HCT116 (cell line): ENCODE results near the gene TTLL11. TPM values are rescaled to one million over a fixed set of nuclear protein-coding genes. Genes with fewer than 3 reads are reported as not detected.

ENCODE experiments used
- ATAC-seq: fragments of 200-7000 bp; cut with Tn5 transposase; 2 replicates; pipeline ENCODE4 v1.9.1; 2020; ENCODE audit warnings: mild to moderate bottlenecking, moderate library complexity
- BruUV-seq: library from RNA; stranded (reverse); fragments of 400-500 nt; replicated peaks from 2 replicates; lab custom pipeline; 2021; lab: Mats Ljungman, UMichigan
- CTCF ChIA-PET: fragments of 300-600 bp; sonication (Branson Sonifier 250); formaldehyde crosslinking; loops from one replicate; lab custom pipeline; 2021; ENCODE audit warnings: antibody characterized with exemption; lab: Charles Lee
- POLR2A ChIA-PET: fragments of 300-600, 350-600 bp; sonication (Branson Sonifier 250); formaldehyde crosslinking; loops from one replicate; lab custom pipeline; 2021; ENCODE audit warnings: antibody characterized with exemption; lab: Charles Lee
- RAD21 ChIA-PET, 2 experiments: fragments of 300-600 bp; sonication (Branson Sonifier 250); formaldehyde crosslinking; loops; one replicate each; lab custom pipeline; 2023; ENCODE audit warnings: low total read pairs in 2 of 2; ENCODE audit not compliant: uncharacterized antibody in 2 of 2, unreplicated experiment in 2 of 2, low non-redundant PET in 1 of 2; lab: Charles Lee
- DNase-seq: peaks from one replicate; pipeline ENCODE4 v3.0.0-alpha.2; 2010; ENCODE audit warnings: low read depth, low spot score
- H2AFZ ChIP-seq: fragments of 200-600 bp; shearing (Covaris generic), sonication (generic); 2 replicates; pipeline ENCODE4 v1.6.1; 2017; ENCODE audit warnings: low read depth, mixed run types, mixed read lengths, antibody characterized with exemption, low read length; ENCODE audit not compliant: poor library complexity, severe bottlenecking
- H3K27ac ChIP-seq: 2 replicates; pipeline ENCODE4 v1.5.1; 2012; ENCODE audit warnings: low read depth, low read length
- H3K27me3 ChIP-seq: fragments of 200-600 bp; sonication (generic); 2 replicates; pipeline ENCODE4 v1.6.1; 2016; ENCODE audit warnings: mixed run types, low read length, mixed read lengths; ENCODE audit not compliant: insufficient read depth
- H3K36me3 ChIP-seq, 2 experiments: fragments of 200-500 bp in 1 of 2; fragments of 200-600 bp in 1 of 2; sonication (Bioruptor generic) in 1 of 2; sonication (generic) in 1 of 2; 2 replicates each; pipeline versions ENCODE4 v1.5.1 to v1.6.1; 2014 to 2016; ENCODE audit warnings: low read length in 2 of 2, inconsistent platforms in 1 of 2, mixed read lengths in 1 of 2, mixed run types in 1 of 2; ENCODE audit not compliant: insufficient read depth in 2 of 2, control insufficient read depth in 1 of 2
- H3K4me1 ChIP-seq, 2 experiments: fragments of 200-600 bp in 1 of 2; sonication (generic) in 1 of 2; 2 replicates each; pipeline versions ENCODE4 v1.5.1 to v1.6.1; 2012 to 2017; ENCODE audit warnings: low read length in 2 of 2, inconsistent platforms in 1 of 2, mild to moderate bottlenecking in 1 of 2, mixed read lengths in 1 of 2, mixed run types in 1 of 2, moderate library complexity in 1 of 2; ENCODE audit not compliant: insufficient read depth in 2 of 2, control insufficient read depth in 1 of 2
- H3K4me2 ChIP-seq: fragments of 200-600 bp; sonication (generic); 2 replicates; pipeline ENCODE4 v1.6.1; 2017; ENCODE audit warnings: mixed run types, low read length, mixed read lengths
- H3K4me3 ChIP-seq, 2 experiments: fragments of 200-600 bp in 1 of 2; sonication (generic) in 1 of 2; replicated peaks in 1 of 2; 2 replicates each; pipeline ENCODE4 v1.5.1; 2011 to 2016; ENCODE audit warnings: low read length in 2 of 2, control low read depth in 1 of 2, low read depth in 1 of 2, mild to moderate bottlenecking in 1 of 2, mixed read lengths in 1 of 2, mixed run types in 1 of 2
- H3K79me2 ChIP-seq: fragments of 200-600 bp; sonication (generic); 2 replicates; pipeline ENCODE4 v1.6.1; 2017; ENCODE audit warnings: mild to moderate bottlenecking, mixed run types, low read length, moderate library complexity, mixed read lengths; ENCODE audit not compliant: insufficient read depth
- H3K9ac ChIP-seq: fragments of 200-600 bp; sonication (generic); 2 replicates; pipeline ENCODE4 v1.6.1; 2016; ENCODE audit warnings: low read length, mixed read lengths
- H3K9me2 ChIP-seq: fragments of 200-600 bp; sonication (generic), shearing (Covaris generic); 2 replicates; pipeline ENCODE4 v1.6.1; 2017; ENCODE audit warnings: mixed run types, mild to moderate bottlenecking, moderate library complexity; ENCODE audit not compliant: insufficient read depth
- H3K9me3 ChIP-seq, 2 experiments: fragments of 200-500 bp in 1 of 2; fragments of 200-600 bp in 1 of 2; sonication (Bioruptor generic) in 1 of 2; sonication (generic) in 1 of 2; 2 replicates each; pipeline ENCODE4 v1.6.1; 2014 to 2017; ENCODE audit warnings: low read length in 2 of 2, mixed read lengths in 2 of 2, inconsistent platforms in 1 of 2, low read depth in 1 of 2, mild to moderate bottlenecking in 1 of 2, mixed run types in 1 of 2, moderate library complexity in 1 of 2; ENCODE audit not compliant: control insufficient read depth in 1 of 2, insufficient read depth in 1 of 2
- H4K20me1 ChIP-seq: fragments of 200-600 bp; sonication (generic), shearing (Covaris generic); 2 replicates; pipeline ENCODE4 v1.6.1; 2017; ENCODE audit warnings: mixed run types, mild to moderate bottlenecking, moderate library complexity; ENCODE audit not compliant: insufficient read depth
- CBX3 ChIP-seq: IDR thresholded peaks from 2 replicates; pipeline ENCODE4 v1.6.1; 2012; ENCODE audit warnings: low read depth
- EGR1 ChIP-seq: IDR thresholded peaks from 2 replicates; pipeline ENCODE4 v1.6.1; 2012; ENCODE audit warnings: low read depth
- ELF1 ChIP-seq: IDR thresholded peaks from 2 replicates; pipeline ENCODE4 v1.6.1; 2012; ENCODE audit warnings: low read depth, borderline replicate concordance
- EZH2 ChIP-seq: fragments of 200-600 bp; sonication (generic); IDR thresholded peaks from 2 replicates; pipeline ENCODE4 v1.6.1; 2017; ENCODE audit warnings: antibody characterized with exemption, mixed run types
- EZH2phosphoT487 ChIP-seq: fragments of 200-600 bp; IDR thresholded peaks from 2 replicates; pipeline ENCODE4 v1.6.1; 2018; ENCODE audit warnings: antibody characterized with exemption, borderline replicate concordance
- POLR2A ChIP-seq: IDR thresholded peaks from 2 replicates; pipeline ENCODE4 v1.7.0; 2011; ENCODE audit warnings: borderline replicate concordance; ENCODE audit not compliant: insufficient read depth, insufficient read length; ENCODE audit errors: extremely low read depth
- RAD21 ChIP-seq: IDR thresholded peaks from 2 replicates; pipeline ENCODE4 v1.6.1; 2012; ENCODE audit warnings: low read depth, mild to moderate bottlenecking
- REST ChIP-seq: IDR thresholded peaks from 2 replicates; pipeline ENCODE4 v1.6.1; 2012; ENCODE audit warnings: low read depth
- SIN3A ChIP-seq: IDR thresholded peaks from 2 replicates; pipeline ENCODE4 v1.6.1; 2012; ENCODE audit warnings: low read depth
- SP1 ChIP-seq: IDR thresholded peaks from 2 replicates; pipeline ENCODE4 v1.6.1; 2012; ENCODE audit warnings: low read depth
- ZFX ChIP-seq: fragments of 450-650 bp; IDR thresholded peaks from 2 replicates; pipeline ENCODE4 v1.6.1; 2017
- ZNF274 ChIP-seq: fragments of 200-500 bp; sonication (Bioruptor generic); IDR thresholded peaks from 2 replicates; pipeline ENCODE4 v1.6.1; 2014; ENCODE audit warnings: mild to moderate bottlenecking, low read depth, low read length, inconsistent platforms
- intact Hi-C: fragments of 100-400 bp; cut with micrococcal nuclease; formaldehyde crosslinking; loops from 2 replicates; pipeline ENCODE4 v1.10.0; 2022
- total RNA-seq: library from RNA; stranded (reverse); gene quantifications from one replicate; pipeline ENCODE4 v1.2.1, GENCODE V29; 2021; ENCODE audit not compliant: unreplicated experiment
- TF ChIP-seq, protein P1 (sequence below): IDR thresholded peaks from 2 replicates; pipeline ENCODE4 v1.6.1; 2011; ENCODE audit warnings: mild to moderate bottlenecking, low read length, moderate library complexity; ENCODE audit not compliant: insufficient replicate concordance; ENCODE audit errors: extremely low read depth

The TTLL11 gene
- total RNA-seq, 1 experiment from 2014 or later: 2.2 TPM

- TF ChIP-seq EZH2: no peak
These were observed 319.0 kb downstream of the TTLL11 start (continued) for GRCh38 chr9:121773954-121774714.

DNA sequence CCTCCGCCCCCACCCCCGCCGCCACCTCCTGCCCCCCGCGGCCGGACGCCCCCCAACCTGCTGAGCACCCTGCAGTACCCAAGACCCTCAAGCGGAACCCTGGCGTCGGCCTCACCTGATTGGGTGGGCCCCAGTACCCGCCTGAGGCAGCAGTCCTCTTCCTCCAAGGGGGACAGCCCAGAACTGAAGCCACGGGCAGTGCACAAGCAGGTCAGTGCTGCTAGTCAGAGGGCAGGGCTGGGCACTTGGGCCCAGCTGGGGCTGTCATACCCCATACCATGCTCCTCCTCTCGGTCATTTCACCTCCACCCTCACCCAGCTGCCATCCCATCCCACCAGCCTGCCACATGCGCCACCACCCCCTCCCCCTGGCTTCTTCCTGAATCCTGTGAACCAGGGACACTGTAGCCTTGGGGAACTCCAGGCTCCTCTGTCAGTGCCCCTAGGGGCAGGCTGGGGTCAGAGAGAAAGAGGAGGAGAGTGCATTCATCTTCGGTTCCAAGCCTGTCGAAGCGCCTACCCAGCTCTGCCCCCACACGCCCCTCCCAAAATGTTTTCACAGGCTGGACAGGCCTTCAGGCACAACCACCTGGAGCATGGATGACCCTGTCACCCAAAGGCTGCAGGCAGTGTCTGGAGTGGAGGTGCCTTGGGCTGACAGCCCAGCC is 319.7 kb downstream of the TTLL11 start:
- DNase-seq: no peak
- H4K20me1 ChIP-seq: no peaks in the 10 kb centered on the region
- ChIA-PET CTCF (no interaction called here), RAD21 (no interaction called here), POLR2A (no interaction called here)
- no peak overlapping the region for H3K4me2 ChIP-seq
- H3K9me2 ChIP-seq: no peaks in the 10 kb centered on the region
- H3K4me3 ChIP-seq: no peak overlapping the region
- H3K9ac ChIP-seq: no peak overlapping the region
- ATAC-seq: no peak
- peaks cover 0 to 17% of the 10 kb centered on the region in 2 experiments; a peak in 3 of 4 replicates for H3K36me3 ChIP-seq
- no peaks in the 10 kb centered on the region for H3K27me3 ChIP-seq
- H3K9me3 ChIP-seq: no peaks in the 10 kb centered on the region
- no peak overlapping the region for H3K27ac ChIP-seq
- intact Hi-C loops: no loop called here
- no TSS peak for BruUV-seq
- H3K4me1 ChIP-seq: no peaks in the 10 kb centered on the region
- no peak overlapping the region for H2AFZ ChIP-seq
- no peaks in the 10 kb centered on the region for H3K79me2 ChIP-seq
- TF ChIP-seq CBX3 (no peak), ELF1 (no peak), SIN3A (no peak), RAD21 (no peak), ZFX (no peak), ZNF274 (no peak), EGR1 (no peak), EZH2 (no peak), EZH2phosphoT487 (no peak), REST (no peak), POLR2A (no peak), SP1 (no peak)
- TF ChIP-seq, protein P1, sequence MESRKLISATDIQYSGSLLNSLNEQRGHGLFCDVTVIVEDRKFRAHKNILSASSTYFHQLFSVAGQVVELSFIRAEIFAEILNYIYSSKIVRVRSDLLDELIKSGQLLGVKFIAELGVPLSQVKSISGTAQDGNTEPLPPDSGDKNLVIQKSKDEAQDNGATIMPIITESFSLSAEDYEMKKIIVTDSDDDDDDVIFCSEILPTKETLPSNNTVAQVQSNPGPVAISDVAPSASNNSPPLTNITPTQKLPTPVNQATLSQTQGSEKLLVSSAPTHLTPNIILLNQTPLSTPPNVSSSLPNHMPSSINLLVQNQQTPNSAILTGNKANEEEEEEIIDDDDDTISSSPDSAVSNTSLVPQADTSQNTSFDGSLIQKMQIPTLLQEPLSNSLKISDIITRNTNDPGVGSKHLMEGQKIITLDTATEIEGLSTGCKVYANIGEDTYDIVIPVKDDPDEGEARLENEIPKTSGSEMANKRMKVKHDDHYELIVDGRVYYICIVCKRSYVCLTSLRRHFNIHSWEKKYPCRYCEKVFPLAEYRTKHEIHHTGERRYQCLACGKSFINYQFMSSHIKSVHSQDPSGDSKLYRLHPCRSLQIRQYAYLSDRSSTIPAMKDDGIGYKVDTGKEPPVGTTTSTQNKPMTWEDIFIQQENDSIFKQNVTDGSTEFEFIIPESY: no peak
